Measurements from ENCODE around the gene TBC1D20. TPM values are rescaled to one million over a fixed set of nuclear protein-coding genes. Genes with fewer than 3 reads are reported as not detected.

The TBC1D20 gene
- total and polyA plus RNA-seq, 2 experiments from 2014 or later: 31.3 to 40.0 TPM

DNA sequence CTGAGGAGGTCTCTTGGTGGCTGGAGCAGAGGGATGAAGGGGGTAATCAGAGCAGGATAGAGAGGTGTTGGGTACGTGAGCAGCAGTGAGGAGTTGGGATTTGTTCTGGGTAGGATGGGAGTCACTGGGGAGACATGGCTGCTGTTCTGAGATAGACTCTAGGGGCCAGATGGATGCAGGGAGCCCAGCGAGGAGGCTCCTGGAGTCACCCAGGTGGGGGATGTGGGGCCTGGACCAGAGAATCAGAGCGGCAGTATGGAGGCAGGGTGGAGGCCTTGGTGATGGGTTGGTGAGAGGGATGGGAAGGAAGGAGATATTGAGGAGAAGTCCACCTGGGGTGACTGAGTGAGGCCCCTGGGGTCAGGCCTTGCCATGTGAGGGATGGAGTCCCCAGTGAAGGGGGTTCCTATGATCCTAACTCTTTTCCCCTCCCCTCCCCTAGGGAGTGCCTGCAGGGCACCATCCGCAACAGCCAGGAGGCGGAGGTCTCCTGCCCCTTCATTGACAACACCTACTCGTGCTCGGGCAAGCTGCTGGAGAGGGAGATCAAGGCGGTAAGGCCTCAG lies 40.6 kb downstream of the TBC1D20 start:
- no peaks in the 10 kb centered on the region for H3K27me3 ChIP-seq
- H3K4me1 ChIP-seq (ENCODE audit: low read depth): no peaks in the 10 kb centered on the region
- no peak overlapping the region for H3K27ac ChIP-seq
- DNase-seq (ENCODE audit: low read depth in 1 of 2, low spot score in 1 of 2): no peak
- H3K36me3 ChIP-seq: peaks cover 11% of the 10 kb centered on the region
- H3K4me3 ChIP-seq: no peak overlapping the region
- TF ChIP-seq, protein P1, sequence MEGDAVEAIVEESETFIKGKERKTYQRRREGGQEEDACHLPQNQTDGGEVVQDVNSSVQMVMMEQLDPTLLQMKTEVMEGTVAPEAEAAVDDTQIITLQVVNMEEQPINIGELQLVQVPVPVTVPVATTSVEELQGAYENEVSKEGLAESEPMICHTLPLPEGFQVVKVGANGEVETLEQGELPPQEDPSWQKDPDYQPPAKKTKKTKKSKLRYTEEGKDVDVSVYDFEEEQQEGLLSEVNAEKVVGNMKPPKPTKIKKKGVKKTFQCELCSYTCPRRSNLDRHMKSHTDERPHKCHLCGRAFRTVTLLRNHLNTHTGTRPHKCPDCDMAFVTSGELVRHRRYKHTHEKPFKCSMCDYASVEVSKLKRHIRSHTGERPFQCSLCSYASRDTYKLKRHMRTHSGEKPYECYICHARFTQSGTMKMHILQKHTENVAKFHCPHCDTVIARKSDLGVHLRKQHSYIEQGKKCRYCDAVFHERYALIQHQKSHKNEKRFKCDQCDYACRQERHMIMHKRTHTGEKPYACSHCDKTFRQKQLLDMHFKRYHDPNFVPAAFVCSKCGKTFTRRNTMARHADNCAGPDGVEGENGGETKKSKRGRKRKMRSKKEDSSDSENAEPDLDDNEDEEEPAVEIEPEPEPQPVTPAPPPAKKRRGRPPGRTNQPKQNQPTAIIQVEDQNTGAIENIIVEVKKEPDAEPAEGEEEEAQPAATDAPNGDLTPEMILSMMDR (IDR thresholded peaks at IDR 0.05; ENCODE audit: low read depth, low read length): no peak
- no peaks in the 10 kb centered on the region for H3K9me3 ChIP-seq (ENCODE audit: low read depth)

DNA sequence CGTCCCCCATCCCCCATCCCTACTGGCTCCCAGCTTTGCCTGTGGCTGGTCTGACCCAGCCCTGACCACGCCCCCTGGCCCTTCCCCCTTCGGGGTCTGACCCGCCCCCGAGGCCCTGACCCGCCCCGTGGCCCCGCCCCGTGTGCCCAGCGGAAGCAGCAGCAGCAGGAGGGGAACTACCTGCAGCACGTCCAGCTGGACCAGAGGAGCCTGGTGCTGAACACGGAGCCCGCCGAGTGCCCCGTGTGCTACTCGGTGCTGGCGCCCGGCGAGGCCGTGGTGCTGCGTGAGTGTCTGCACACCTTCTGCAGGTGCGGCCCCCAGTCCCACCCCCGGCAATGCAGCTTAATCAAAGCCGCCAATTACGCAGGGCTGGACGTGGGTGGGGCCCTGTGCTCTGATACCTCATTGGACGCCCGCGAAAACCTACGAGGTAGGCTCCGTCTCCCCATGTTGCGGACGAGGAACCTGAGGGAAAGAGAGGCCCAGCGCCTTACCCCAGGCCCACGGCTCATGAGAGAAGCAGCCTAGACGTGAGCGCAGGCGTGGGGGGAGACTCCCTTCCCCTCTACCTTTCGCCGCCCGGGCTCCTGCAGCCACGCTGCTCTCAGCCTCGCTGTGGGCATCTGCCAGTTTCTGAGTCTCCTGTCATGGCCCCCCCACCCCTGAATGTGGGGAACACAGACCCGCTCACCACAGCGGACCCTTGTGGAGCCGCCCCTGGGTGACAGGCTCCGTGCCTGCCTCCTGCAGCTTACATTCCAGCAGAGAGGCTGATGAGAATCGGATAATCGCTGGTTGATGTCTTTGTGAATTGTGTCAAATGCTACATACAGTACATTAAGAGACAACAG lies 41.4 kb downstream of the TBC1D20 start:
- Histone ChIP-seq H3K4me1 (ENCODE audit: low read depth) (no peaks in the 10 kb centered on the region), H3K36me3 (peaks cover 11% of the 10 kb centered on the region), H3K27ac (no peak overlapping the region), H3K4me3 (no peak overlapping the region), H3K9me3 (ENCODE audit: low read depth) (no peaks in the 10 kb centered on the region), H3K27me3 (no peaks in the 10 kb centered on the region)
- TF ChIP-seq, protein P1 (IDR thresholded peaks at IDR 0.05; ENCODE audit: low read depth, low read length): no peak
- DNase-seq (ENCODE audit: low read depth in 1 of 2, low spot score in 1 of 2): no peak

DNA sequence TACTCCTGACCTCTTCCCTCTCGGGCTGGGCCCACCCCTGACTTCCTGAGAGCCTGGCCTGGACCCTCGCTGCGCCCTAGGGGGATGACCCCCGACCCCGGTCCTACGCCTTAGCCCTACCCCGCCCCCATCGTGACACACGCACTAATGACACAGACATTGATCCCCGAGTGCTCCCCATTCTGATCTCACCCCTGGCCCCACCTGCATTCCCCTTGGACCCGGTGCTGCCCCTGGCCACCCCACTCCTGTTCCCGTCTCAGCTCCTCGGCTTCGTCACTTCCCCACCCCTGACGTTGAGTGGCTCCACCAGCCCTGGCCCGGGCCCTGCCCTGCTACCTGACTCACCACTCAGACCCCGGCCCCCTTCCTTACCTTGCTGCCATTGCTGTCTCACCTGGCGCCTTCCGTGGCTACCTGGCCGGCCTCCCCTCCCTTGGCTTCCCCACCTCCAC lies 42.1 kb downstream of the TBC1D20 start:
- TF ChIP-seq, protein P1 (IDR thresholded peaks at IDR 0.05; ENCODE audit: low read depth, low read length): no peak
- Histone ChIP-seq H3K27me3 (no peaks in the 10 kb centered on the region), H3K36me3 (peaks cover 11% of the 10 kb centered on the region), H3K9me3 (ENCODE audit: low read depth) (no peaks in the 10 kb centered on the region), H3K27ac (no peak overlapping the region), H3K4me1 (ENCODE audit: low read depth) (no peaks in the 10 kb centered on the region), H3K4me3 (no peak overlapping the region)
- no peak for DNase-seq (ENCODE audit: low read depth in 1 of 2, low spot score in 1 of 2)

DNA sequence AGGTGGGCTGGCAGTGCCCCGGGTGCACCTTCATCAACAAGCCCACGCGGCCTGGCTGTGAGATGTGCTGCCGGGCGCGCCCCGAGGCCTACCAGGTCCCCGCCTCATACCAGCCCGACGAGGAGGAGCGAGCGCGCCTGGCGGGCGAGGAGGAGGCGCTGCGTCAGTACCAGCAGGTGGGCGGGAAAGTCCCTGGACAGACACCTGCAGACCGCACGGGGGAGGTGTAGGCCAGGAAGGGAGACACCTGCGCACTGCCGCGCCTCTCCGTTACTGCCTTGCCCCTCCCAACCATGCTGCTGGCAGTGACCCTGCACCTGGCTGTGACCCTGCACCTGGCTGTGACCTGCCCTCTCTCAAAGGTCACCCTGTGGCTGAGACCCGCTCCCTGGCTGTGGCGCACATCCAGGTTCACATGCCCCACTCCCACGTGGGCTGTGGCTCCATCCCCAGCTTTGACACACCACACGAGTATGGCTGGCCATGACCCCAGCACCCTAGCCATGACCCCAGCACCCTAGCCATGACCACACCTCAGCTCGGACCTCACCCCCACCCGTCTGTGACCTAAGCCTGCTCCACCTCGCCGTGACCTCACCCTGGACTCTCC lies 42.7 kb downstream of the TBC1D20 start:
- DNase-seq (ENCODE audit: low read depth in 1 of 2, low spot score in 1 of 2): no peak
- Histone ChIP-seq H3K4me3 (no peak overlapping the region), H3K36me3 (peaks cover 11% of the 10 kb centered on the region), H3K27me3 (no peaks in the 10 kb centered on the region), H3K4me1 (ENCODE audit: low read depth) (no peaks in the 10 kb centered on the region), H3K9me3 (ENCODE audit: low read depth) (no peaks in the 10 kb centered on the region), H3K27ac (no peak overlapping the region)
- TF ChIP-seq, protein P1 (IDR thresholded peaks at IDR 0.05; ENCODE audit: low read depth, low read length): no peak

DNA sequence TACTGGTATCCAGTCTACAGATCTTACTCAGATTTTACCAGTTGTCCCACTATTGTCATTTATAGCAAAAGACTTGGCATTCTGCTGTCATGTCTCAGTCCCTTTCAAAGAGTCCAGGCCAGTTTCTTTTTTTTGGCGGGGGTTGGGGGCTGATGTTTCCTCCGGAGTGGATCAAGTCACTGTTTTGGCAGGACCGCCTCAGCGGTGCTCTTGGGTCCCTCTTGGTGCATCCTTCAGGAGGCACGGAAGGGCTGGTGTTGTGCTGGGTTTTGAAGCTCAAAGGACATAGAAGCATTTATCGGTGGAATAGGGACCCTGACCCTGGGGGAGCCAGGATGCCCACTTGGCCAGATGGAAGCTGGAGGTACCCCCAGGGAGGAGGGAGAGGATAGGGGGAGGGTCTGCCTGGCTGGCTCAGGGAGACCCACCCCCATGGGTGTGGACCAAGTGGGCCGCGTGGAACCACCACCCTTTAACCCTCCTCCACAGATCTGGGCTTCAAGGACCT lies 43.4 kb downstream of the TBC1D20 start:
- TF ChIP-seq, protein P1 (IDR thresholded peaks at IDR 0.05; ENCODE audit: low read depth, low read length): no peak
- H3K4me3 ChIP-seq: no peak overlapping the region
- no peaks in the 10 kb centered on the region for H3K9me3 ChIP-seq (ENCODE audit: low read depth)
- H3K27me3 ChIP-seq: no peaks in the 10 kb centered on the region
- DNase-seq (ENCODE audit: low read depth in 1 of 2, low spot score in 1 of 2): no peak
- H3K27ac ChIP-seq: no peak overlapping the region
- no peaks in the 10 kb centered on the region for H3K4me1 ChIP-seq (ENCODE audit: low read depth)
- peaks cover 11% of the 10 kb centered on the region for H3K36me3 ChIP-seq
